ENCODE results near the gene C9orf57.
A peak's percentile ranks its signal among the peaks of the same experiment; 100 is the strongest.

Gene C9orf57

DNA sequence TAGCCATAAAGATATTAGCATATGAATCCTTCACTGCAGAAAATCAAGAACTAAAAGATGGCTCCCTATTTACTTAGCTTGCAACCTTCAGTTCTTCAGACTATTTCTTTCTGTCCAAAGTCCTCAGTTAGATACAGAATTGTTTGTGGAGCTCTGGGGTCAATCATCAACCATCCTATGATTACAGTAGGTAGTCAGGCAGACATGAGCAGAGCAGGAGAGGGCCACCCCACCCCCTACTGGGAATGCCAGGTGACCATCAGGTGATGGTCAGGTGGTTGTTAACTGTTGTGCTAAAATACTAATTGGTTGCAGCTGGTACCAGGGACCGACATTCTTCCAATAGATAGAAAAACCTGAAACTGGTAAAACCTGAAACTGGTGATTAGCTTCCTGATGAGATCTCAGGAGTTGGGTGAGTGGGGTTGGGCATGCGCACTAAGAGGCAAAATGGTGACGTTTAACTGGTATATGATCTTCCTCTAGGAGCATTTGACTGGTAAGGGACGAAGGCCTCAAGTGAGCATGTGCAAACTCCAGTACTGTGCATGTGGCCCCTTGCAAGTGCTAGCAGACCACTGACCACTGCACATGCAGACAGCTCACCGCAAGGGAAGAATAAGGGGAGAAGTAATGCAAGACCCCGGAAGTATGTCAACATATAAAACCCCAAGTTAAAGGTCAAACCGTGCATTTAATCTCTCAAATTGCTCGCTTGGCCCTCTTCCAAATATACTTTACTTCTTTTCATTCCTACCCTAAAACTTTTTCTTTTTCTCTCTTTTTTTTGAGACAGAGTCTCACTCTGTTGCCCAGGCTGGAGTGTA lies 13.6 kb downstream of the C9orf57 start:
- Histone ChIP-seq H3K79me2 (ENCODE audit: control insufficient read depth, insufficient read depth, low read length, unreplicated experiment) (no peaks in the 10 kb centered on the region), H3K27ac (ENCODE audit: low read depth, low read length) (no peak overlapping the region), H3K4me1 (ENCODE audit: control insufficient read depth, insufficient read depth, low read length, unreplicated experiment) (peaks cover 7% of the 10 kb centered on the region), H2AFZ (ENCODE audit: low read length, unreplicated experiment) (no peak overlapping the region), H3K27me3 (ENCODE audit: insufficient read depth, low read length) (peaks cover 18% of the 10 kb centered on the region), H3K36me3 (ENCODE audit: insufficient read depth, low read length) (no peaks in the 10 kb centered on the region), H3K4me3 (ENCODE audit: low read depth, low read length) (no peak overlapping the region)

DNA sequence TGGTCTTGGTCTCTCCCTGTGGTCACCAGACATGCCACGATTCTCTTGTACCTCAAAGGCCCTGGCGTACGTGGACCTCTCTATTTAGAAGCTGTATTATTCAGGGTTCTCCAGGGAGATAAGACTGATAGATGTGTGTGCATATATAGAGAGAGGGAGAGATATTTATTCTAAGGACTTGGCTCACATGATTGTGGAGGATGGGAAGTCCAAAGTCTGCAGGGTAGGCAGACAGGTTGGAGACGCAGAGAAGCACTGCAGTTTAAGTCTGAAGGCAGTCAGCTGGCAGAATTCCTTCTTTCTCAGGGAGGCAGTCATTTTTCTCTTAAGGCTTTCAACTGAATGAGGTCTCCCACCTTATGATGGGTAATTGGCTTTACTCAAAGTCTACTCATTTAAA lies 16.3 kb downstream of the C9orf57 start:
- Histone ChIP-seq H3K27me3 (ENCODE audit: insufficient read depth, low read length) (peaks cover 18% of the 10 kb centered on the region; the same call in 1 of the 2 replicates), H3K4me1 (ENCODE audit: control insufficient read depth, insufficient read depth, low read length, unreplicated experiment) (peaks cover 11% of the 10 kb centered on the region), H2AFZ (ENCODE audit: low read length, unreplicated experiment) (no peak overlapping the region), H3K4me3 (ENCODE audit: low read depth, low read length) (no peak overlapping the region), H3K79me2 (ENCODE audit: control insufficient read depth, insufficient read depth, low read length, unreplicated experiment) (no peaks in the 10 kb centered on the region), H3K27ac (ENCODE audit: low read depth, low read length) (no peak overlapping the region), H3K36me3 (ENCODE audit: insufficient read depth, low read length) (no peaks in the 10 kb centered on the region)

DNA sequence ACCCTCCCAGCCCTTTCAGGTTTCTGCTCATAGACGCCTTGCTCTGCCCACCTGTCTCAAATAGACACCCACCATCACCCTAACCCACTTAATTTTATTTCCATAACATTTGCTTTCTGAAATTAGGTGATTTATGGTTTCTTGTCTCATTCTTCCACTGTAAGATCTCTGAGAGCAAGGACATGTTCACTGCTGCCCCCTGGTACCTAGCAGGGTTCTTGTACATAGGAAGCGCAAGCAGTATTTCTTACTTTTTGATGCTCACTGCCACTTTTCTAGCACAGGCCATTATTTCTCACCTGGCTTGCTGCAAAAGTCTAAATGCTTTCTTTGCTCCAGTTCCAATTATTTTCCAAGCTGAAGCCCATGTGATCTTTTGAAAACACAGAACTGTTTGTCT lies 16.8 kb downstream of the C9orf57 start:
- H3K36me3 ChIP-seq (ENCODE audit: insufficient read depth, low read length) = no peaks in the 10 kb centered on the region
- no peak overlapping the region for H3K4me3 ChIP-seq (ENCODE audit: low read depth, low read length)
- peaks cover 17% of the 10 kb centered on the region; the same call in 1 of the 2 replicates for H3K27me3 ChIP-seq (ENCODE audit: insufficient read depth, low read length)
- no peak overlapping the region for H3K27ac ChIP-seq (ENCODE audit: low read depth, low read length)
- H3K79me2 ChIP-seq (ENCODE audit: control insufficient read depth, insufficient read depth, low read length, unreplicated experiment) = no peaks in the 10 kb centered on the region
- peaks cover 11% of the 10 kb centered on the region for H3K4me1 ChIP-seq (ENCODE audit: control insufficient read depth, insufficient read depth, low read length, unreplicated experiment)
- H2AFZ ChIP-seq (ENCODE audit: low read length, unreplicated experiment) = no peak overlapping the region

DNA sequence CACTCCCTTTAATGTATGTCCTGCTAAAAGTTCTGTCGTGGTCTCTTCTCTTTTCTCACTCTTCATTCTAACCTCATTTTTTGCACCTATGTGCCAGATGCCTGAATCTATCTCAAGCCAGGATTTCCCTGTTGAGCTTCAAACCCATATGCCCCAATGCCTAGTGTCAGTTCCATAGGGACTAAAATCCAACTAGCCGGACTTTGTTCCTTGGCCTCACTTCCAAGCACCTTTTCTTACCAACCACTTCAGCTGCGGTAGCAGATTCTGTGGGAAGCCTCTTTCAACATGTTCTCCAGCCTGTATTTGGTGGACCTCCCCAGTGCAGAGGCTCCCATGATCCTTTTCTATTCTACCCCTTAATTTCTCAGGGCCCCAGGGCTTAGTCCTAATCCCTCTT lies 17.5 kb downstream of the C9orf57 start:
- peaks cover 11% of the 10 kb centered on the region for H3K4me1 ChIP-seq (ENCODE audit: control insufficient read depth, insufficient read depth, low read length, unreplicated experiment)
- H3K27me3 ChIP-seq (ENCODE audit: insufficient read depth, low read length) = peaks cover 12% of the 10 kb centered on the region; the same call in 1 of the 2 replicates
- no peaks in the 10 kb centered on the region for H3K36me3 ChIP-seq (ENCODE audit: insufficient read depth, low read length)
- no peaks in the 10 kb centered on the region for H3K79me2 ChIP-seq (ENCODE audit: control insufficient read depth, insufficient read depth, low read length, unreplicated experiment)
- H2AFZ ChIP-seq (ENCODE audit: low read length, unreplicated experiment) = no peak overlapping the region
- no peak overlapping the region for H3K4me3 ChIP-seq (ENCODE audit: low read depth, low read length)
- H3K27ac ChIP-seq (ENCODE audit: low read depth, low read length) = no peak overlapping the region

DNA sequence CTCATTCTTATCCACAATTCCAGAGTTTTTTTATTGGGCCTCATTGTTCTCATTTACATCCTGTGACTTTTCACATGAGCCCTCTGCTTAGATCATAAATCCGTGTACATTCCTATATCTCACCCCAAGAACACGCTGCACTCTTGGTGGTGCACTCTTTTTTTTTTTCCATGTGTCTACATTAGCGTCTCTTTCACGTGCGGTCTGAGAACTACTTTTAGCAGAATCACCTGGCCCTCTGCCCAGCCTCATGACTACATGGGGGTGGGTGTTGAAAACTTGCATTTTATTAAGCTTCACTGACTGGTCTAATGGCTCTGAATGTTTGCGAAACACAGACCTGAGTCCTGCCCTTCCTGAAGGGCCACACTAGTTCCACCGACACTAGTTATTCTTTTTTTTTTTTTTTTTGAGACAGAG lies 18.6 kb downstream of the C9orf57 start:
- H3K79me2 ChIP-seq (ENCODE audit: control insufficient read depth, insufficient read depth, low read length, unreplicated experiment) = no peaks in the 10 kb centered on the region

DNA sequence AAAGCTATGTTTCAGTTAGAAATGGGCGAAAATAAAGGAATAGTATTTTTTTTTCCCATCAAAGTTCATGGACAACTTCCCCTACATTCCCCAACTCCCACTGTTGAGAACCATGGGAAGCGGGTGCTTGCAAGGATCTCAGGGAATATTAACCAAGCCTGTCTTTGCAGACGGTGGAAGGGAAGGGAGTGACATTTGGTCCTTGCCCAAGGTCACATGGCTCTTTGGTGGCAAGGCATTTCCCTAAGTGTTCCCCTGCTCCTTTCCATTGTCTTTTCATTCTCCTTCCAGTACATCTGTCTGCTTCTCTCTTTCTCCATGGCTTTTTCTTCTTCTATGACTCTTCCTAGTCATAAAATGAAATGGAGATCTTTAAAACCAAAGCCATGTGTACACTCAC lies 19.0 kb downstream of the C9orf57 start:
- Histone ChIP-seq H3K4me1 (ENCODE audit: control insufficient read depth, insufficient read depth, low read length, unreplicated experiment) (peaks cover 11% of the 10 kb centered on the region), H2AFZ (ENCODE audit: low read length, unreplicated experiment) (peak overlapping the region; percentile 42), H3K79me2 (ENCODE audit: control insufficient read depth, insufficient read depth, low read length, unreplicated experiment) (no peaks in the 10 kb centered on the region), H3K27me3 (ENCODE audit: insufficient read depth, low read length) (peaks cover 8% of the 10 kb centered on the region; the same call in 1 of the 2 replicates), H3K27ac (ENCODE audit: low read depth, low read length) (no peak overlapping the region), H3K36me3 (ENCODE audit: insufficient read depth, low read length) (no peaks in the 10 kb centered on the region), H3K4me3 (ENCODE audit: low read depth, low read length) (peak overlapping the region; percentile 12; the same call in 1 of the 2 replicates)

More for the DNA sequence above, 18.6 kb downstream of the C9orf57 start:
- peaks cover 11% of the 10 kb centered on the region for H3K4me1 ChIP-seq (ENCODE audit: control insufficient read depth, insufficient read depth, low read length, unreplicated experiment)
- no peak overlapping the region for H3K27ac ChIP-seq (ENCODE audit: low read depth, low read length)
- H2AFZ ChIP-seq (ENCODE audit: low read length, unreplicated experiment) = peak overlapping the region; percentile 42
- H3K4me3 ChIP-seq (ENCODE audit: low read depth, low read length) = peak overlapping the region; percentile 12; the same call in 1 of the 2 replicates
- peaks cover 9% of the 10 kb centered on the region; the same call in 1 of the 2 replicates for H3K27me3 ChIP-seq (ENCODE audit: insufficient read depth, low read length)
- H3K36me3 ChIP-seq (ENCODE audit: insufficient read depth, low read length) = no peaks in the 10 kb centered on the region

DNA sequence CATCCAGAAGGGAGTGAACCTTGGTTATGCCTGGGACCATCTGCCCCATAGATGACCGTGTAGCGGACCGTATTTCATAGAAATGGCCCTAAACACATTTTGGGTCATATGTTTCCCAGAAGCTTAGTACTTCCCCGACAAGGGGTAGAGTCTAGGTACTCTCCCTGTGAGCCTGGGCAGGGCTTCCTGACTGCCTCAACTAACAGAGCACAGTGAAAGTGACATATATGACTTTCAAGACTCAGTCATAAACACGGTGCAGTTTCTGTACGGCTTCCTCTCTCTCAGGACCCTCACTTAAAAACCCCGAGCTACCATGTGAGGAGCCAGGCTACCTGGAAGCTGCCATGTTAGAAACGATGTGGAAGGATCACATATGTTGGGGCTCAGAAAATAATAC lies 20.9 kb downstream of the C9orf57 start:
- Histone ChIP-seq H3K27me3 (ENCODE audit: insufficient read depth, low read length) (peaks cover 8% of the 10 kb centered on the region; the same call in 1 of the 2 replicates), H3K4me1 (ENCODE audit: control insufficient read depth, insufficient read depth, low read length, unreplicated experiment) (peaks cover 11% of the 10 kb centered on the region), H3K27ac (ENCODE audit: low read depth, low read length) (no peak overlapping the region), H2AFZ (ENCODE audit: low read length, unreplicated experiment) (peak overlapping the region; percentile 39), H3K36me3 (ENCODE audit: insufficient read depth, low read length) (no peaks in the 10 kb centered on the region), H3K4me3 (ENCODE audit: low read depth, low read length) (no peak overlapping the region), H3K79me2 (ENCODE audit: control insufficient read depth, insufficient read depth, low read length, unreplicated experiment) (no peaks in the 10 kb centered on the region)

DNA sequence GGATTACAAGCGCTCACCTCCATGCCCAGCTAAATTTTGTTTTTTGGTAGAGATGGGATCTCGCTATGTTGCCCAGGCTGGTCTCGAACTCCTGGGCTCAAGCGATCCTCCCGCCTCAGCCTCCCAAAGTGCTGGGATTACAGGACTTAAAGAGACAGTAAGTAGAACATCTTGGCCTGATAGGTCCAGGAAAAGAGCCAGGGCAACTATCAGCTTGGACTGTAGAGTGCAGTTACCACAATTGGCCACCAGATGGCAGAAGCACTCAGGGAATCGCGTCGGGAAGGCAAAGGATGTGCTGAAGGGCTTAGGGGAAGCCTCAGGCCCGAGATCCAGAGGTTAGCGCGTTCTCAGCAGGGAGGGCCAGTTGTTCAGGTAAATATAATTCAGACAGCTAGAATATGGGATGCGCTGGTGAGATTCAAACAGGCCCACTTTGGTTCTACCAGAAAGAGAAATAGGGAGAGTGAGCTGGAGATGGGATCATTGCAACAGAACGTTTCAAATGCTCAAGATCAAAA lies 21.5 kb downstream of the C9orf57 start:
- Histone ChIP-seq H3K4me3 (ENCODE audit: low read depth, low read length) (no peak overlapping the region), H2AFZ (ENCODE audit: low read length, unreplicated experiment) (peak overlapping the region; percentile 39), H3K4me1 (ENCODE audit: control insufficient read depth, insufficient read depth, low read length, unreplicated experiment) (peaks cover 11% of the 10 kb centered on the region), H3K27ac (ENCODE audit: low read depth, low read length) (no peak overlapping the region), H3K79me2 (ENCODE audit: control insufficient read depth, insufficient read depth, low read length, unreplicated experiment) (no peaks in the 10 kb centered on the region), H3K36me3 (ENCODE audit: insufficient read depth, low read length) (no peaks in the 10 kb centered on the region), H3K27me3 (ENCODE audit: insufficient read depth, low read length) (peaks cover 6% of the 10 kb centered on the region; the same call in 1 of the 2 replicates)

DNA sequence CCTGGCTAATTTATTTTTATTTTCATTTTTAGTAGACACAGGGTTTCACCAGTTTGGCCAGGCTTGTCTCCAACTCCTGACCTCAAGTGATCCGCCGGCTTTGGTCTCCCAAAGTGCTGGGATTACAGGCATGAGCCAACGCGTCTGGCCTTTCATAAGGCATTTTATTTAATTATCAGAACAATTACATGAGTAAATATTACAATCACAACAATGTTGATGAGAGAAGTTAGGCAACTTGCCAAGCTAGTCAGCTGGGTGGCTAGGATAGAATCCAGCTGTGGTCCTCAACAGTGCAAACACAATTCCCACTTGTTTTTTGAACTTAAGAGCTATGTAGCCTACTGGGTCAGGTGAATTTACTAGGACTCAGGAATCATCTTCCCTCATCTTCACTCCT lies 22.0 kb downstream of the C9orf57 start:
- 0 out of 2 replicates have a peak, but pooled peaks cover 4% of the 10 kb centered on the region for H3K27me3 ChIP-seq (ENCODE audit: insufficient read depth, low read length)
- H3K36me3 ChIP-seq (ENCODE audit: insufficient read depth, low read length) = no peaks in the 10 kb centered on the region
- H2AFZ ChIP-seq (ENCODE audit: low read length, unreplicated experiment) = no peak overlapping the region
- peaks cover 11% of the 10 kb centered on the region for H3K4me1 ChIP-seq (ENCODE audit: control insufficient read depth, insufficient read depth, low read length, unreplicated experiment)
- no peak overlapping the region for H3K27ac ChIP-seq (ENCODE audit: low read depth, low read length)
- H3K4me3 ChIP-seq (ENCODE audit: low read depth, low read length) = no peak overlapping the region
- no peaks in the 10 kb centered on the region for H3K79me2 ChIP-seq (ENCODE audit: control insufficient read depth, insufficient read depth, low read length, unreplicated experiment)

DNA sequence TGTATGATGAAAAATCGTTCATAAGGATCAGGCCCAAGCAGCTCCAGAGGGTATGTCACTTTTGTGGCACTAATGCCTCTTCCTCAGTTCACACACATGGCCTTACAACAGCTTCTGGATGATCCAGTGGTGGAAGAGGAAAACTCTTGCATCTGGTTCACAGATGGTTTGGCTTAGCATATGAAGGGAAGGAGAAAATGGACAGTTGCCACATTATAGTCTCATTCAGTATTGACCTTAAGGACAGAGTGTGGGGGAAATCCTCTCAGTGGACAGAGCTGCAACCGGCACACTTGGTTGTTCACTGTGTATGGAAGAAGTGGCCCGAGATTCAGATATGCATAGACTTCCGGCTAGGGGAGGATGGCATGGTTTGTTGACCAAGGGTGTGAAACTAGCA lies 22.8 kb downstream of the C9orf57 start:
- Histone ChIP-seq H3K27ac (ENCODE audit: low read depth, low read length) (no peak overlapping the region), H3K4me1 (ENCODE audit: control insufficient read depth, insufficient read depth, low read length, unreplicated experiment) (peaks cover 9% of the 10 kb centered on the region), H3K36me3 (ENCODE audit: insufficient read depth, low read length) (no peaks in the 10 kb centered on the region), H3K79me2 (ENCODE audit: control insufficient read depth, insufficient read depth, low read length, unreplicated experiment) (no peaks in the 10 kb centered on the region), H2AFZ (ENCODE audit: low read length, unreplicated experiment) (no peak overlapping the region), H3K27me3 (ENCODE audit: insufficient read depth, low read length) (no peaks in the 10 kb centered on the region), H3K4me3 (ENCODE audit: low read depth, low read length) (no peak overlapping the region)

DNA sequence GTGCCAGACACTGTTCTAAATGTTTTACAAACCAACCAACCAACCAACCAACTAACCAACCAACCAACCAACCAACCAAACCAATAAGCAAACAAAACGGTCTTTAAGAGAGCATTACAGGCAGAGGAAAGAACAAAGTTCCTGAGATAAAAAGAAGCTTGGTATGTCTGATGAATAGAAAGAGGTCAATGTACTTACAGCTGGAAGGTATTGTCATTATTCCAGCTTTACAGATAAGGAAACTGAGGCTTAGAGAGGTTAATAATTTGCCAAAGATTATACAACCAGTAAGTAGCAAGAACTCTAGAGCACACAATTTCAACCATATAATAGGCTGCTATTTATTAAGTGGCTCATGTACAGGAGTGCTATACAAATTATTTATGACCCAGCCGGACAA lies 29.6 kb downstream of the C9orf57 start:
- H3K4me3 ChIP-seq (ENCODE audit: low read depth, low read length) = no peak overlapping the region
- H3K27me3 ChIP-seq (ENCODE audit: insufficient read depth, low read length) = no peaks in the 10 kb centered on the region
- H3K27ac ChIP-seq (ENCODE audit: low read depth, low read length) = no peak overlapping the region
- peaks cover 4% of the 10 kb centered on the region for H3K4me1 ChIP-seq (ENCODE audit: control insufficient read depth, insufficient read depth, low read length, unreplicated experiment)
- H2AFZ ChIP-seq (ENCODE audit: low read length, unreplicated experiment) = no peak overlapping the region
- H3K79me2 ChIP-seq (ENCODE audit: control insufficient read depth, insufficient read depth, low read length, unreplicated experiment) = no peaks in the 10 kb centered on the region
- H3K36me3 ChIP-seq (ENCODE audit: insufficient read depth, low read length) = no peaks in the 10 kb centered on the region
